Natural killer cell (primary cell): ENCODE measurements around the gene CHCHD5. TPM values are rescaled to one million over a fixed set of nuclear protein-coding genes. Genes with fewer than 3 reads are reported as not detected.
A peak's percentile ranks its signal among the peaks of the same experiment; 100 is the strongest.
"Not testable (repeated sequence)": the region's sequence is repeated elsewhere in the genome, so short reads cannot be mapped to it uniquely, and the experiment has no call there.

Source experiments
- ATAC-seq, 3 donors: fragments of 150-1000 bp in 2 of 3; fragments of 200-7000 bp in 1 of 3; cut with Tn5 transposase; 1 replicate in 1 of 3; 2 replicates in 2 of 3; pipeline ENCODE4 v1.10.0; 2021; ENCODE audit warnings: mild to moderate bottlenecking in 2 of 3, moderate library complexity in 2 of 3
- DNase-seq, 2 donors: peaks; one replicate each; pipeline versions ENCODE4 v3.0.0 to v3.0.0-alpha.2; 2013 to 2021; ENCODE audit warnings: mixed read lengths in 1 of 2
- H3K27ac ChIP-seq: one replicate; pipeline ENCODE4 v1.5.1; 2013; ENCODE audit warnings: mild to moderate bottlenecking, low read length
- H3K27me3 ChIP-seq: one replicate; pipeline ENCODE4 v1.6.1; 2013; ENCODE audit warnings: low read length; ENCODE audit not compliant: control insufficient read depth, insufficient read depth
- H3K36me3 ChIP-seq: one replicate; pipeline ENCODE4 v1.6.1; 2013; ENCODE audit warnings: low read length; ENCODE audit not compliant: control insufficient read depth, insufficient read depth
- H3K4me1 ChIP-seq: one replicate; pipeline ENCODE4 v1.6.1; 2013; ENCODE audit warnings: low read length; ENCODE audit not compliant: control insufficient read depth, insufficient read depth
- H3K4me3 ChIP-seq: one replicate; pipeline ENCODE4 v1.5.1; 2013; ENCODE audit warnings: low read length
- H3K9me3 ChIP-seq: one replicate; pipeline ENCODE4 v1.6.1; 2013; ENCODE audit warnings: low read length; ENCODE audit not compliant: control insufficient read depth, insufficient read depth
- H3K27ac Mint-ChIP-seq, 2 donors: one replicate each; pipeline ENCODE4 v1.8.0; 2022; ENCODE audit warnings: mild to moderate bottlenecking in 2 of 2, mixed read lengths in 2 of 2, moderate library complexity in 1 of 2
- H3K27me3 Mint-ChIP-seq, 2 donors: one replicate each; pipeline ENCODE4 v1.8.0; 2022; ENCODE audit warnings: low read depth in 2 of 2, mixed read lengths in 2 of 2
- H3K36me3 Mint-ChIP-seq: one replicate; pipeline ENCODE4 v1.8.0; 2022; ENCODE audit warnings: mixed read lengths
- H3K4me1 Mint-ChIP-seq, 2 donors: one replicate each; pipeline ENCODE4 v1.8.0; 2022; ENCODE audit warnings: mixed read lengths in 2 of 2
- H3K4me3 Mint-ChIP-seq: one replicate; pipeline ENCODE4 v1.8.0; 2022; ENCODE audit warnings: mild to moderate bottlenecking, moderate library complexity, mixed read lengths
- H3K9me3 Mint-ChIP-seq, 2 donors: one replicate each; pipeline ENCODE4 v1.8.0; 2022; ENCODE audit warnings: mixed read lengths in 2 of 2
- CTCF ChIP-seq: fragments of 200-600 bp; IDR thresholded peaks from one replicate; pipeline ENCODE4 v1.8.0; 2022; ENCODE audit warnings: antibody characterized with exemption
- WGBS: methylation state at CpG from one replicate; pipeline ENCODE4 v1.1.7; 2013; ENCODE audit warnings: missing lambda C conversion rate; ENCODE audit not compliant: insufficient coverage; 5-methylcytosine and 5-hydroxymethylcytosine counted together
- intact Hi-C: fragments of 100-400 bp; cut with micrococcal nuclease; formaldehyde crosslinking; loops from one replicate; pipeline ENCODE4 v1.14.2; 2022
- total RNA-seq, 4 donors: library from RNA; stranded (reverse); fragments of 120-200 nt in 1 of 4; gene quantifications; one replicate each; pipeline versions ENCODE4 v1.2.3 to v1.2.4, GENCODE V29; 2013 to 2022

The CHCHD5 gene
- total RNA-seq, 3 donors from 2014 or later (not counting 1 experiment from before 2014, with no cell fraction given): 21.9 to 24.1 (median 22.4) TPM

- no peak for DNase-seq
- H3K36me3 ChIP-seq: no peaks in the 10 kb centered on the region
- no peak overlapping the region for H3K27ac ChIP-seq
- no peaks in the 10 kb centered on the region for H3K27me3 ChIP-seq
- intact Hi-C loops: loop anchor here (10.0 kb wide), 1 partner anchor 339 kb away; no protein-coding TSS in a partner anchor
- peaks cover 3% of the 10 kb centered on the region for H3K4me1 ChIP-seq
- no peaks in the 10 kb centered on the region for H3K9me3 ChIP-seq
- no peaks in the 10 kb centered on the region for H3K27me3 Mint-ChIP-seq
- no peak for TF ChIP-seq CTCF
- H3K36me3 Mint-ChIP-seq: no peaks in the 10 kb centered on the region
- 81% methylated on average over 5 of the region's 5 CpGs for WGBS
- no peak overlapping the region for H3K4me3 ChIP-seq
- no peaks in the 10 kb centered on the region for H3K9me3 Mint-ChIP-seq
- no peak overlapping the region for H3K27ac Mint-ChIP-seq
- H3K4me1 Mint-ChIP-seq: peaks cover 11 to 17% of the 10 kb centered on the region in 2 donors
- H3K4me3 Mint-ChIP-seq: no peak overlapping the region
- ATAC-seq: no peak
These were observed 21.5 kb downstream of the CHCHD5 start for GRCh38 chr2:112605926-112606325.

- H3K27ac Mint-ChIP-seq: peak overlapping the region in 1 of 2 donors; percentile 12
- Histone ChIP-seq H3K27ac (no peak overlapping the region), H3K27me3 (no peaks in the 10 kb centered on the region), H3K9me3 (no peaks in the 10 kb centered on the region), H3K4me1 (peaks cover 3% of the 10 kb centered on the region), H3K4me3 (no peak overlapping the region), H3K36me3 (no peaks in the 10 kb centered on the region)
- 83% methylated on average over 4 of the region's 4 CpGs for WGBS
- no peak overlapping the region for H3K4me3 Mint-ChIP-seq
- no peaks in the 10 kb centered on the region for H3K36me3 Mint-ChIP-seq
- no peak for DNase-seq
- intact Hi-C loops: loop anchor here (10.0 kb wide), 1 partner anchor 338 kb away; no protein-coding TSS in a partner anchor
- H3K9me3 Mint-ChIP-seq: no peaks in the 10 kb centered on the region
- TF ChIP-seq CTCF: no peak
- H3K27me3 Mint-ChIP-seq: no peaks in the 10 kb centered on the region
- peaks cover 11 to 17% of the 10 kb centered on the region in 2 donors for H3K4me1 Mint-ChIP-seq
- no peak for ATAC-seq
These were observed 22.1 kb downstream of the CHCHD5 start for GRCh38 chr2:112606547-112606946.

GRCh38 chr2:112607680-112608438 is 23.4 kb downstream of the CHCHD5 start:
- no peaks in the 10 kb centered on the region for H3K36me3 Mint-ChIP-seq
- 78% methylated on average over 7 of the region's 8 CpGs for WGBS
- Histone ChIP-seq H3K9me3 (no peaks in the 10 kb centered on the region), H3K27me3 (no peaks in the 10 kb centered on the region), H3K36me3 (no peaks in the 10 kb centered on the region), H3K4me3 (no peak overlapping the region), H3K4me1 (peaks cover 3% of the 10 kb centered on the region), H3K27ac (no peak overlapping the region)
- intact Hi-C loops: loop anchor here (10.0 kb wide), 1 partner anchor 337 kb away; no protein-coding TSS in a partner anchor
- ATAC-seq (no peak), DNase-seq (no peak)
- H3K9me3 Mint-ChIP-seq: no peaks in the 10 kb centered on the region
- no peak overlapping the region for H3K4me3 Mint-ChIP-seq
- peaks cover 11 to 17% of the 10 kb centered on the region in 2 donors for H3K4me1 Mint-ChIP-seq
- no peak overlapping the region for H3K27ac Mint-ChIP-seq
- H3K27me3 Mint-ChIP-seq: no peaks in the 10 kb centered on the region
- TF ChIP-seq CTCF: no peak

- not testable (repeated sequence) for H3K9me3 Mint-ChIP-seq, H3K4me3 ChIP-seq, H3K4me1 ChIP-seq, H3K27me3 Mint-ChIP-seq, H3K36me3 Mint-ChIP-seq, H3K9me3 ChIP-seq, H3K4me3 Mint-ChIP-seq, H3K27me3 ChIP-seq, ATAC-seq, H3K27ac ChIP-seq, DNase-seq, H3K36me3 ChIP-seq, H3K27ac Mint-ChIP-seq
- intact Hi-C loops: loop anchor here (10.0 kb wide), 1 partner anchor 335 kb away; no protein-coding TSS in a partner anchor
- H3K4me1 Mint-ChIP-seq: peaks cover 11 to 17% of the 10 kb centered on the region in 2 donors
- WGBS: 85% methylated on average over 4 of the region's 4 CpGs
These were observed 24.9 kb downstream of the CHCHD5 start for GRCh38 chr2:112609320-112609719.

- H3K4me1 ChIP-seq, H3K4me3 Mint-ChIP-seq, H3K36me3 Mint-ChIP-seq, DNase-seq, H3K4me1 Mint-ChIP-seq, H3K4me3 ChIP-seq, intact Hi-C loops, H3K27ac Mint-ChIP-seq, H3K9me3 ChIP-seq, H3K27me3 ChIP-seq, ATAC-seq, H3K27ac ChIP-seq, H3K27me3 Mint-ChIP-seq, H3K9me3 Mint-ChIP-seq, H3K36me3 ChIP-seq: not testable (repeated sequence)
- WGBS: no CpG with 5 or more reads among the region's 1 CpG
These were observed 27.9 kb downstream of the CHCHD5 start for GRCh38 chr2:112612283-112612682.
